ENCODE results near the gene LRP6. TPM values are rescaled to one million over a fixed set of nuclear protein-coding genes. Genes with fewer than 3 reads are reported as not detected.

The LRP6 gene
- total and polyA plus RNA-seq, 2 experiments from 2014 or later: 29.1 to 73.8 TPM

GRCh38 chr12:12123036-12123604, 143.7 kb downstream of the LRP6 start:
- Mint-ChIP-seq H3K9me3 (no peaks in the 10 kb centered on the region), H3K36me3 (ENCODE audit: low read depth) (peaks cover 68% of the 10 kb centered on the region), H3K27me3 (ENCODE audit: insufficient read depth, low read depth, poor library complexity) (peaks cover 4% of the 10 kb centered on the region), H3K4me3 (no peak overlapping the region), H3K27ac (no peak overlapping the region), H3K4me1 (no peaks in the 10 kb centered on the region)
- Histone ChIP-seq H3K36me3 (ENCODE audit: insufficient read depth) (peaks cover 32% of the 10 kb centered on the region), H3K4me1 (ENCODE audit: insufficient read depth) (no peaks in the 10 kb centered on the region), H2AFZ (no peak overlapping the region), H3K4me3 (no peak overlapping the region), H3K4me2 (no peak overlapping the region), H4K20me1 (replicated peaks; ENCODE audit: insufficient read depth) (no peaks in the 10 kb centered on the region; the same call in 1 of the 2 replicates), H3K79me2 (replicated peaks; ENCODE audit: insufficient read depth) (no peaks in the 10 kb centered on the region), H3F3A (replicated peaks; ENCODE audit: low read depth) (no peaks in the 10 kb centered on the region), H3K9me2 (ENCODE audit: insufficient read depth) (no peaks in the 10 kb centered on the region), H3K27ac (ENCODE audit: low read depth) (no peak overlapping the region), H3K27me3 (ENCODE audit: insufficient read depth) (no peaks in the 10 kb centered on the region)
- no peak for TF ChIP-seq ZNF331 (CRISPR knock-in tag; IDR thresholded peaks at IDR 0.05; ENCODE audit: low read depth)
- TF ChIP-seq ZNF462 (CRISPR knock-in tag; IDR thresholded peaks at IDR 0.05): no peak
- no peak for TF ChIP-seq ETS1 (IDR thresholded peaks at IDR 0.05)
- no peak for TF ChIP-seq CREB1 (CRISPR knock-in tag; IDR thresholded peaks at IDR 0.05; ENCODE audit: low read depth)
- no peak for TF ChIP-seq STAT1 (IDR thresholded peaks at IDR 0.05; ENCODE audit: unreplicated experiment)
- TF ChIP-seq ZNF114 (CRISPR knock-in tag; IDR thresholded peaks at IDR 0.05): no peak
- no peak for TF ChIP-seq EZH2phosphoT487 (IDR thresholded peaks at IDR 0.05; ENCODE audit: unreplicated experiment)
- TF ChIP-seq NANOG (IDR thresholded peaks at IDR 0.05; ENCODE audit: borderline replicate concordance): no peak
- no peak for TF ChIP-seq JUNB (IDR thresholded peaks at IDR 0.05; ENCODE audit: unreplicated experiment)
- no peak for TF ChIP-seq POLR2AphosphoS5 (IDR thresholded peaks at IDR 0.05; ENCODE audit: low read depth)
- TF ChIP-seq REST (IDR thresholded peaks at IDR 0.05; ENCODE audit: unreplicated experiment): no peak
- no peak for TF ChIP-seq EZH2 (IDR thresholded peaks at IDR 0.05; ENCODE audit: low read depth, unreplicated experiment)
- TF ChIP-seq CTCF (conservative IDR thresholded peaks at IDR 0.05; ENCODE audit: low read depth in 2 of 2): no peak
- DNase-seq (ENCODE audit: low spot score) (no peak), ATAC-seq (no peak)
